ENCODE data around the gene GNG7. TPM values are rescaled to one million over a fixed set of nuclear protein-coding genes. Genes with fewer than 3 reads are reported as not detected.

Gene GNG7
- total and polyA plus RNA-seq, 2 donors (not counting 3 experiments of a cell fraction or from before 2014, with no cell fraction given) = 0.29 to 0.84 TPM

DNA sequence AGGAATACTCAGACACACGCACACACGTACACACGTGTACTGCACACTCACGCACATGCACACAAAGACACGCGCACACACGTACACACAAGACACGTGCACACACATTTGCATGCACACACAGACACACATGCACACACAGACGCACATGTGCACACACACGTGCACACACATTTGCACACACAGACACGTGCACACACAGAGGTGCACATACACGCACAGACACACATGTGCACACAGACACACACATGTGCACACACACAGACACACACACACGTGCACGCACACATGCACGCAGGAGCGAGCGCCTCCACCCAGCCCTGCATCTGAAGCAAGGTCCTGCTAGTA, 145.4 kb downstream of the GNG7 start:
- dilution Hi-C loops (cut with MboI; ENCODE audit: extremely low pct_ligation_motif_present, low sequenced_read_pairs) (no loop called here), intact Hi-C loops (cut with micrococcal nuclease) (no loop called here)
- DNase-seq (ENCODE audit: low read depth, low spot score) (no peak), FAIRE-seq (no peak)
- H3K9me1 ChIP-seq (replicated peaks; ENCODE audit: control insufficient read depth, extremely low read depth, insufficient read depth, low read length) = no peaks in the 10 kb centered on the region
- H3K4me3 ChIP-seq (replicated peaks in 1 of 3; ENCODE audit: insufficient read depth in 1 of 3, low read depth in 1 of 3, low read length in 3 of 3) = no peak overlapping the region
- H2AFZ ChIP-seq (ENCODE audit: low read depth, low read length) = no peak overlapping the region
- no peaks in the 10 kb centered on the region for H3K9me3 ChIP-seq (replicated peaks; ENCODE audit: control insufficient read depth, insufficient read depth, low read length)
- no peaks in the 10 kb centered on the region for H4K20me1 ChIP-seq (replicated peaks; ENCODE audit: control insufficient read depth, extremely low read depth, insufficient read depth, low read length)
- no TSS peak for BruUV-seq (replicated peaks)
- TF ChIP-seq POLR2AphosphoS5 (IDR thresholded peaks at IDR 0.05; ENCODE audit: insufficient read depth, low read depth, low read length) (no peak), POLR2A (IDR thresholded peaks at IDR 0.05; ENCODE audit: low read depth, low read length) (no peak), GATA2 (IDR thresholded peaks at IDR 0.05; ENCODE audit: insufficient read depth, insufficient read length, low read depth, low read length) (no peak), EZH2 (IDR thresholded peaks at IDR 0.05; ENCODE audit: borderline replicate concordance, low read depth, low read length, severe bottlenecking) (no peak)
- TF ChIP-seq, protein P1, sequence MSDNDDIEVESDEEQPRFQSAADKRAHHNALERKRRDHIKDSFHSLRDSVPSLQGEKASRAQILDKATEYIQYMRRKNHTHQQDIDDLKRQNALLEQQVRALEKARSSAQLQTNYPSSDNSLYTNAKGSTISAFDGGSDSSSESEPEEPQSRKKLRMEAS (IDR thresholded peaks at IDR 0.05; ENCODE audit: insufficient read depth, insufficient read length) = peak; percentile 20
- no peaks in the 10 kb centered on the region for H3K79me2 ChIP-seq (ENCODE audit: control insufficient read depth, insufficient read depth, low read length)
- ChIA-PET CTCF (interaction anchor here (0.9 to 5.3 kb wide), 2 partner anchors 14 to 54 kb away, joined by 3 to 45 read pairs; no protein-coding TSS in a partner anchor), POLR2A (interaction anchor here (6.7 kb wide), 1 partner anchor 81 kb away, joined by 75 read pairs; the partner anchor contains the start of gene GADD45B)
- H3K27me3 ChIP-seq (ENCODE audit: control insufficient read depth in 2 of 2, insufficient read depth in 2 of 2, low read length in 2 of 2) = no peaks in the 10 kb centered on the region
- H3K9ac ChIP-seq (replicated peaks; ENCODE audit: extremely low read depth, insufficient read depth, low read length) = no peak overlapping the region
- peaks cover 22% of the 10 kb centered on the region for H3K4me1 ChIP-seq (ENCODE audit: control insufficient read depth, extremely low read depth, insufficient read depth, low read length)
- H3K36me3 ChIP-seq (ENCODE audit: control insufficient read depth in 2 of 2, extremely low read depth in 1 of 2, insufficient read depth in 2 of 2, low read length in 2 of 2) = no peaks in the 10 kb centered on the region
- H3K4me2 ChIP-seq (ENCODE audit: insufficient read depth, low read length) = no peak overlapping the region
- no peak overlapping the region for H3K27ac ChIP-seq (ENCODE audit: insufficient read depth, low read depth, low read length)

DNA sequence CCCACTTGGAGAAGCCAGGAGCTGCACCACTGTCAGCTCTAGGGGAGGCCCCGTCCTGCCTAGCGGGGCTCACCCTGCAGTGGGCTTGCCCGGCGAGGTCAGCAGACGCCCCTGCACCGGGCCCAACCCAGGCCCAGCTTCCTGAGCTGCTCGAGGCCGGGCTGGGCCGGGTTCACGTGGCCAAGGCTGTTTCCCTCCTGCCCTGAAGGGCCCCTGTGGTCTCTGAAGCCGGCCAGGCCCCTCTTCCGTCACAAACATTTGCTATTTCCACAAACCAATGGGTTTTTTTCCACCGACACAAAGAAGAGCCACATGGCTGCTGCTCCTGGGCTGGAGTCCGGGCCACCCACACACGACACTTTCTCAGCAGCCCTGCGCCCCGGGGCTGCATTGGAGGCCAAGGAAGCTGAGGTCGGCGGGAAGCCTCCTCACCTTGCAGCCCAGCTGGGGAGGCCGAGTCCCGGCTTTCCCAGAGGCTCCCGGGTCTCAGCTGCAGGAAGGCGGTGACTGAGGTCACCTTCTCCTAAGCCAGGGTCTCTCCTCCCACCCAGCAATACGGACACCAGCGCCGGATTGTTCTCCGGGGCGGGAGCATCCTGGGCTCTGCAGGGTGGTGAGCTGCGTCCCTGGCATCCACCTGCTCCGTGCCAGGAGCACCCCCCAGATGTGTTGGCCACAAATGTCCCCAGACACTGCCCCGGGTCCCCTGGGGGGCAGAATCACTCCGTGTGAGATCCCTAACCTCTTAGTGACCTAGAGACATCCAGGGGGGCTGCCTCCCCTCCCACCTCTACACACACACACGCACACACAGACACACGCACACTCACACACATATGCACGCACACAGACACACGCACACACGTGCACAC, 146.0 kb downstream of the GNG7 start:
- Histone ChIP-seq H3K4me3 (replicated peaks in 1 of 3; ENCODE audit: insufficient read depth in 1 of 3, low read depth in 1 of 3, low read length in 3 of 3) (no peak overlapping the region), H2AFZ (ENCODE audit: low read depth, low read length) (peak overlapping the region; percentile 9), H3K79me2 (ENCODE audit: control insufficient read depth, insufficient read depth, low read length) (no peaks in the 10 kb centered on the region), H3K4me2 (ENCODE audit: insufficient read depth, low read length) (no peak overlapping the region), H3K27me3 (ENCODE audit: control insufficient read depth in 2 of 2, insufficient read depth in 2 of 2, low read length in 2 of 2) (no peaks in the 10 kb centered on the region), H3K9ac (replicated peaks; ENCODE audit: extremely low read depth, insufficient read depth, low read length) (no peak overlapping the region), H3K36me3 (ENCODE audit: control insufficient read depth in 2 of 2, extremely low read depth in 1 of 2, insufficient read depth in 2 of 2, low read length in 2 of 2) (no peaks in the 10 kb centered on the region), H3K9me1 (replicated peaks; ENCODE audit: control insufficient read depth, extremely low read depth, insufficient read depth, low read length) (no peaks in the 10 kb centered on the region), H3K27ac (ENCODE audit: insufficient read depth, low read depth, low read length) (peak overlapping the region; percentile 93), H3K4me1 (ENCODE audit: control insufficient read depth, extremely low read depth, insufficient read depth, low read length) (peaks cover 22% of the 10 kb centered on the region), H4K20me1 (replicated peaks; ENCODE audit: control insufficient read depth, extremely low read depth, insufficient read depth, low read length) (no peaks in the 10 kb centered on the region), H3K9me3 (replicated peaks; ENCODE audit: control insufficient read depth, insufficient read depth, low read length) (no peaks in the 10 kb centered on the region)
- TF ChIP-seq EZH2 (IDR thresholded peaks at IDR 0.05; ENCODE audit: borderline replicate concordance, low read depth, low read length, severe bottlenecking) = no peak
- TF ChIP-seq MYC (IDR thresholded peaks at IDR 0.05; ENCODE audit: low read depth, low read length) = no peak
- ChIA-PET CTCF (interaction anchor here (1.0 to 5.3 kb wide), 3 partner anchors 14 to 81 kb away, joined by 3 to 45 read pairs (median 11); no protein-coding TSS in a partner anchor), POLR2A (interaction anchor here (6.7 kb wide), 1 partner anchor 80 kb away, joined by 75 read pairs; the partner anchor contains the start of gene GADD45B)
- no peak for FAIRE-seq
- intact Hi-C loops (cut with micrococcal nuclease) = no loop called here
- dilution Hi-C loops (cut with MboI; ENCODE audit: extremely low pct_ligation_motif_present, low sequenced_read_pairs) = no loop called here
- no TSS peak for BruUV-seq (replicated peaks)
- DNase-seq (ENCODE audit: low read depth, low spot score) = no peak

All from endothelial cell of umbilical vein (primary cell).